ENCODE measurements around the gene UBR4.

The UBR4 gene

GRCh38 chr1:19140465-19140864 is 69.6 kb downstream of the UBR4 start:
- no peak for DNase-seq (ENCODE audit: low read depth in 3 of 3)

GRCh38 chr1:19139711-19140110 is 70.4 kb downstream of the UBR4 start:
- no peak for DNase-seq (ENCODE audit: low read depth in 3 of 3)

GRCh38 chr1:19138958-19139581 is 71.0 kb downstream of the UBR4 start:
- DNase-seq (ENCODE audit: low read depth in 3 of 3) = no peak

GRCh38 chr1:19138331-19138730 is 71.7 kb downstream of the UBR4 start:
- DNase-seq (ENCODE audit: low read depth in 3 of 3) = no peak

- no peak for DNase-seq (ENCODE audit: low read depth in 3 of 3)
Measured at GRCh38 chr1:19137158-19137557, 72.9 kb downstream of the UBR4 start.

- no peak for DNase-seq (ENCODE audit: low read depth in 3 of 3)
Measured at GRCh38 chr1:19133360-19133759, 76.7 kb downstream of the UBR4 start.

GRCh38 chr1:19130468-19130867 is 79.6 kb downstream of the UBR4 start:
- no peak for DNase-seq (ENCODE audit: low read depth in 3 of 3)

- no peak for DNase-seq (ENCODE audit: low read depth in 3 of 3)
Measured at GRCh38 chr1:19128968-19129514, 81.0 kb downstream of the UBR4 start.

GRCh38 chr1:19124273-19124672 is 85.8 kb downstream of the UBR4 start:
- DNase-seq (ENCODE audit: low read depth in 3 of 3) = no peak

- DNase-seq (ENCODE audit: low read depth in 3 of 3) = no peak
Measured at GRCh38 chr1:19123837-19124236, 86.2 kb downstream of the UBR4 start.

- DNase-seq (ENCODE audit: low read depth in 3 of 3) = no peak
Measured at GRCh38 chr1:19122668-19123067, 87.4 kb downstream of the UBR4 start.

- no peak for DNase-seq (ENCODE audit: low read depth in 3 of 3)
Measured at GRCh38 chr1:19121192-19121591, 88.9 kb downstream of the UBR4 start.

GRCh38 chr1:19120070-19120469 is 90.0 kb downstream of the UBR4 start:
- DNase-seq (ENCODE audit: low read depth in 3 of 3) = no peak

- no peak for DNase-seq (ENCODE audit: low read depth in 3 of 3)
Measured at GRCh38 chr1:19115082-19115808, 94.8 kb downstream of the UBR4 start.

GRCh38 chr1:19113697-19114092 is 96.4 kb downstream of the UBR4 start:
- DNase-seq (ENCODE audit: low read depth in 3 of 3) = no peak

GRCh38 chr1:19112891-19113696 is 97.0 kb downstream of the UBR4 start:
- no peak for DNase-seq (ENCODE audit: low read depth in 3 of 3)

GRCh38 chr1:19110257-19110927 is 99.7 kb downstream of the UBR4 start:
- DNase-seq (ENCODE audit: low read depth in 3 of 3) = no peak

GRCh38 chr1:19109545-19109944 is 100.5 kb downstream of the UBR4 start:
- DNase-seq (ENCODE audit: low read depth in 3 of 3) = no peak

- no peak for DNase-seq (ENCODE audit: low read depth in 3 of 3)
Measured at GRCh38 chr1:19101244-19101643, 108.8 kb downstream of the UBR4 start.

- no peak for DNase-seq (ENCODE audit: low read depth in 3 of 3)
Measured at GRCh38 chr1:19100028-19100427, 110.0 kb downstream of the UBR4 start.

GRCh38 chr1:19096990-19097389 is 113.1 kb downstream of the UBR4 start:
- DNase-seq (ENCODE audit: low read depth in 3 of 3) = no peak
